GM19043 (cell line): ENCODE results near the gene TTC23.

Source experiments
- ATAC-seq: cut with Tn5 transposase; IDR thresholded peaks from one replicate; pipeline ENCODE4 v1.9.1; 2021; ENCODE audit warnings: low read depth; ENCODE audit not compliant: unreplicated experiment

Gene TTC23

DNA sequence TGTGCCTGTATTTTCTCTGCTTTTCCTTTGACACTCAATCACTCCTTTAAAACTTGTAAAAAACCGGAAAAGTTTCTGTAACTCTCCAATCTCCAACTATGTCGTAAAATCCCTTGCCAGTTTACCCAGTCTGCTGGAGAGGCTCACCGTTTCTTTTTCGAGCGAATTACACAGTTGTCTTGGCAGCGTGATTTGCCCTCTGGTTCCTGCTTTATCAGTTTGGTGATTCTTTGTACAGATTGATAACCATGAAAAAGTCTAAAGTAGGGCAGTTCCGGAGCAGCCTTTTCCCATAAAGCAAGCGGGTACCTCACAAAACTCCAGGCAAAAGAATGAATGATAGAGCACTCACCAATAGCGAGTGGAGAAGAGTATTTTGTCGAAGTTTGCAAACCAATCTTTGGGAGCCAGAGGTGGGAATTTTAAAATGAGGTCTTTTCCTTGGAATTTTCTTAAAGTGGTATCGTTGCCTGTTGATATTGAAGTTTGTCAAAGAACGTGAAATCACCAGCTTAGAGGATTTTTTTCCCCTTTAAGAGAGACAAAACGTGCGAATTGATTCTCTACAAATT is at the start of gene TTC23:
Gene TTC23 (minus strand): TSS at position 312 of the 572 bp plus-strand sequence. CDS start 20,869 bp downstream, outside the sequence.
- no peak for ATAC-seq

- ATAC-seq, result no peak
These were observed 47.0 kb upstream of the TTC23 start for GRCh38 chr15:99296386-99296785.

- ATAC-seq, result no peak
These were observed 46.5 kb upstream of the TTC23 start for GRCh38 chr15:99295840-99296239.

- ATAC-seq, result no peak
These were observed 42.3 kb upstream of the TTC23 start for GRCh38 chr15:99291643-99292042.

GRCh38 chr15:99283717-99284116 is 34.3 kb upstream of the TTC23 start:
- ATAC-seq, result no peak

GRCh38 chr15:99282586-99282985 is 33.2 kb upstream of the TTC23 start:
- no peak for ATAC-seq

GRCh38 chr15:99282121-99282520 is 32.7 kb upstream of the TTC23 start:
- ATAC-seq, result no peak

DNA sequence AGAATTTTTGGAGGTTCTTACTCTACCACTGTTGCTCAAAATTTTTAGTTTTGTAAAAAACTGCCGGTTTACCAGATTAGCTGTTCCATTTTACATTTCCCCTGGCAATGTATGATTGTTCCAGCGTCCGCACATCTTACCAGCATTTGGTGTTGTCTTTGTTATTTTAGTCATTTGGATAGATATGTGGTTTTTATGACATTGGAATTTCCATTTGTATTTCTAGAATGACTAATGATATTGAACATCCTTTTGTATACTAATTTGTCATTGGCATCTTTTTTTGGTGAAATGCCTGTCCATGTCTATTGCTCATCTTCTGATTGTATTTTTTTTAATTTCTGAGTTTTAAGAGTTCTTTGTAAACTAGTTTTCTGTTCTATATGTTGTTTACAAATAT is 30.4 kb upstream of the TTC23 start:
- no peak for ATAC-seq

DNA sequence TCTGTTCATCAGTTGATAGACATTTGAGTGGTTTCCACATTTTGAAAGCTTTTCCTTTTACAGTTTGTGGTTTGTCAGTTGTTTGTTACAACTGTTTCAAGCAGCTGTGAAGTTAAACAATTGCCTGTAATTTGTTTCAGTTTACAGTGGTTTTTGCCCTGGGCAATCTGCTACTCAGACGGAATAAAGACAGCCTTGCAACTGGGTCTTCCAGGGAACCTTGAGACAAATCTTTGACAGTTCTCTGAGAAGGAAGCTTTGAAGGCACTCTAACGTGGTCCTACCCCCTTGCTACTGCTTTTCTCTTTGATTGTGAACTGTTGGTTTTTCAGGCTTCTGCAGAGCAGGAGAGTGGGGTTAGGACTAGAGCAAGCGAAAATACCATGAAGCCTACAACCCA is 29.9 kb upstream of the TTC23 start:
- ATAC-seq, result no peak

GRCh38 chr15:99275525-99276128 is 26.2 kb upstream of the TTC23 start:
- no peak for ATAC-seq

- no peak for ATAC-seq
These were observed 25.7 kb upstream of the TTC23 start for GRCh38 chr15:99275061-99275460.

DNA sequence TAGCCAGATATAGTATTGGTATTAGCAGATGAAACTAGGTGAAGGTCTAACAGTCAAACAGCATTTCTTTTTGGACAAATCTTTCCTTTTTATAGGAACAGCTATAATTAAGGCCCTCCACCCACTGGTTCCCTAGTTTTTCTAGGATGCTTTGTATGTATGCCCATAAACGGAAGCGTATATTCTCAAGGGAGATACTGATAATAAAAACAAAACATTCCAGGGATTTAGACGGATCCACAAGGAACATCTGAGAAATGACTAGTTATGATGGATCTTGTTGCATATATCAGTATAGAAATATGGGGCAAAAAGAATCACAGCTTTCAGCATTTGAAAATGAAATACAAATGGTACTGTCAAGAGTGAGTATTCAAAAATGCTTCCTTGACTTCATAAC is 24.4 kb upstream of the TTC23 start:
- no peak for ATAC-seq

DNA sequence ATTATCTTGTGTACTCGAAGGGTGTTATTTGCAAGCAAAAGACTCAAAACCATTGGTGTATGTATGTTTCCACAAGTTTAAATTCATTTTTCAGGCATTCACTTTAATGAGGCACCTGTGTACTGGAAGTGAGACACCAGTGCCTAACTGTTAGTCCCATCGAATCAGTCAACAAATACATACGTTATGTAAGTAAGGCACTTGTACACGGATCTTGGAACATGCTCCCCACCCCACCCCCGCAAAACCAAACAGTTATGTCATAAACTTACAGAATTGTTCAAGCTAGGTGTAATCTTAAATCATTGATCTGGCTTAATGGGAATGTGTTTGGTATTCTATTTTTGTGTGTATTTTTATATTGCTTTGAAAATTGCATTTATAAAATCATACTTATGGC is 19.1 kb upstream of the TTC23 start:
- ATAC-seq, result no peak

DNA sequence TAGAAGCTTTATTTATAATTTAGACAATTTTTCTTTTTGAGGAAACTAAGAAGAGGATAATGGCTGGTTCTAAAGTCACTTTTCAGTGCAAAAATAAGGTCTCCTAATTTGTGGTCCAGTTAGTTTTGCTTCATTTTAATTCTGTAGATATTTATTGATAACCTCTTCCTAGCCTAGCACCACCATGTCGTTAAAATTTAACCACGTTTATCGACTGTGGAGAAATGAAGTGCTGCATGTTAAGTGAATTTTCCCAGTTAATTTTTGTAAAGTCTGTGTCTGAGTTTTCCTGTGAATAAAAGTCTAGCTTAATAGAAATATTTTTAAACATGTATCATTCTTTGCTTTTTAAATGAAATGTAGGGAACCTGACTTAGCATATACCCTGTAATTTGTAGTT is 18.6 kb upstream of the TTC23 start:
- no peak for ATAC-seq

GRCh38 chr15:99265541-99266070 is 16.2 kb upstream of the TTC23 start:
- no peak for ATAC-seq

DNA sequence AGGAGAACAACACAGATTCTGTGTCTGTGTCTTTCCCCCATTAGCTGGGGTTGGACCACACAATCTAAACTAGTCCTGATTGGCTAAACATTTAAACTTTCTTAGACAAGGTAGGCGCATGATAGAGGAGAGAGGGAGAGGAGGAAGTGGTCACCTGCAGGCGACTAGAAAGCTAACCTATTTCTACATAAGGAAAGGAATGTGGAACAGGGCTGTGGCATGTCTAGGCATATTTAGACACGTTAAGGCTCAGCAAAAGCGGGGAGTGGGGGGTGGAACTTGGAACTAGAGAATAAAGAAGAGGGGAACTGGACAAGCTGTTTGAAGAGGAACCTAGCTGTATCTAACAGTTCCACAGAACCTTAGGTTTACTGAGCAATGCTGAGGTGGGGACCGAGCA is 14.7 kb upstream of the TTC23 start:
- no peak for ATAC-seq

DNA sequence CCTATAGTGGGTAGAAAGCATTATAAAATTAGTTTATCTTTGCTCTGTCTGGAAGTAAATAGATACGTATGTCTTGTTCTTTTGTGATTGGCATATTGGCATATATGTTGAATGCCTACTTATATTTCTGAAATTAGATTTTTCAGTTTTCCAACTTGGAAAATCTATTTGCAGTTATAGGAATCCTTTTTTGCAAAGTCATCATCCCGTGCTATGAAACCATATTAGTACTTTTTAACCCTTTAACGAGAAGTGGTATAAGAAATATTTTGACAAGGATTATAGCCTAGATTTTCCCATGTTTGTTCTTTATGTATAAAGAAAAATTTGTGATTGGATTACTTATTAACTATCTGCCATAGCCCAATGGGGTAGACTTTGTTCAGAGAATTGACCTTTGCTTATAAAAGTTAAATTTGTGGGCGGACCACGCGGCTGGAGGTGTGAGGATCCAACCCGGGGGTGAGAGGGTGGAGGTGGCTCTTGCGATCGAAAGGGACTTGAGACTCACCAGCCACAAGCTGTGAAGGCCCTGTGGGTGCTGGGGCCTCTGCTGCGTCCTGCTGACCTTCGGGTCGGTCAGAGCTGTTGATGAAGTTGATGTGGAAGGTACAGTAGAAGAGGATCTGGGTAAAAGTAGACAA is 7.8 kb upstream of the TTC23 start:
- ATAC-seq, result no peak

GRCh38 chr15:99253381-99254090 is 4.2 kb upstream of the TTC23 start:
- ATAC-seq, result no peak

- ATAC-seq, result no peak
These were observed 2.9 kb upstream of the TTC23 start for GRCh38 chr15:99252326-99252725.

- ATAC-seq, result peak; percentile 89
These were observed 1.8 kb upstream of the TTC23 start, which contains the start of gene LRRC28 for GRCh38 chr15:99250857-99251841. Gene LRRC28, plus strand, starts transcription at chr15:99251481. Its CDS starts 4,477 bp downstream, at chr15:99255958.
